A673 (cell line): ENCODE measurements around the gene TBC1D2B. TPM values are rescaled to one million over a fixed set of nuclear protein-coding genes. Genes with fewer than 3 reads are reported as not detected.

Experiments used
- BruUV-seq: library from RNA; stranded (reverse); fragments of 400-500 nt; replicated peaks from 2 replicates; lab custom pipeline; 2021; lab: Mats Ljungman, UMichigan
- CTCF ChIA-PET: fragments of 300-600 bp; sonication (Branson Sonifier 250); formaldehyde crosslinking; loops from one replicate; lab custom pipeline; 2022; ENCODE audit warnings: antibody characterized with exemption; lab: Charles Lee
- POLR2A ChIA-PET: fragments of 300-600 bp; sonication (Branson Sonifier 250); formaldehyde crosslinking; loops from one replicate; lab custom pipeline; 2022; ENCODE audit warnings: antibody characterized with exemption; ENCODE audit not compliant: low non-redundant PET; lab: Charles Lee
- DNase-seq: peaks from one replicate; pipeline ENCODE4 v3.0.0-alpha.2; 2015; ENCODE audit warnings: low spot score
- H3K27ac ChIP-seq: fragments of 200-600 bp; sonication (generic); 2 replicates; pipeline ENCODE4 v1.5.1; 2016; ENCODE audit warnings: mixed run types, low read depth, mild to moderate bottlenecking, mixed read lengths, antibody characterized with exemption, low read length; ENCODE audit not compliant: poor library complexity, severe bottlenecking
- H3K27me3 ChIP-seq: fragments of 200-600 bp; sonication (generic); replicated peaks from 2 replicates; pipeline ENCODE4 v1.6.1; 2017; ENCODE audit warnings: mixed run types, low read depth, mild to moderate bottlenecking, mixed read lengths, antibody characterized with exemption, low read length; ENCODE audit not compliant: insufficient read depth, poor library complexity
- H3K36me3 ChIP-seq: fragments of 200-600 bp; sonication (generic); 2 replicates; pipeline ENCODE4 v1.6.1; 2016; ENCODE audit warnings: mixed run types, mild to moderate bottlenecking, mixed read lengths, antibody characterized with exemption, low read length; ENCODE audit not compliant: insufficient read depth, poor library complexity, severe bottlenecking
- H3K4me1 ChIP-seq: fragments of 200-600 bp; sonication (generic); 2 replicates; pipeline ENCODE4 v1.6.1; 2017; ENCODE audit warnings: mixed run types, mild to moderate bottlenecking, mixed read lengths, antibody characterized with exemption, low read length; ENCODE audit not compliant: insufficient read depth, poor library complexity, severe bottlenecking
- H3K4me3 ChIP-seq: fragments of 200-600 bp; sonication (generic); 2 replicates; pipeline ENCODE4 v1.5.1; 2016; ENCODE audit warnings: low read depth, mixed run types, mild to moderate bottlenecking, mixed read lengths, low read length; ENCODE audit not compliant: poor library complexity, severe bottlenecking
- H3K9me3 ChIP-seq: fragments of 200-600 bp; sonication (generic); 2 replicates; pipeline ENCODE4 v1.6.1; 2016; ENCODE audit warnings: mixed run types, low read depth, mild to moderate bottlenecking, mixed read lengths, antibody characterized with exemption, low read length; ENCODE audit not compliant: poor library complexity, severe bottlenecking
- EZH2 ChIP-seq: fragments of 200-600 bp; sonication (generic); IDR thresholded peaks from 2 replicates; pipeline ENCODE4 v1.6.1; 2017; ENCODE audit warnings: borderline replicate concordance, low read depth, mild to moderate bottlenecking, mixed read lengths, antibody characterized with exemption, low read length; ENCODE audit not compliant: poor library complexity, severe bottlenecking
- intact Hi-C: fragments of 100-400 bp; cut with micrococcal nuclease; formaldehyde crosslinking; loops from one replicate; pipeline ENCODE4 v1.10.0; 2022; ENCODE audit not compliant: unreplicated experiment
- total RNA-seq: library from RNA; stranded (reverse); gene quantifications from 2 replicates; pipeline ENCODE4 v1.2.3, GENCODE V29; 2021
- TF ChIP-seq, protein P1 (sequence below): fragments of 300-800, 200-600 bp; sonication (generic); conservative IDR thresholded peaks from 2 replicates; pipeline ENCODE4 v1.5.1; 2017; ENCODE audit warnings: low read depth, mild to moderate bottlenecking, antibody characterized with exemption, low read length, moderate library complexity, mixed read lengths

Gene TBC1D2B
- total RNA-seq, 1 experiment from 2014 or later, result 26.0 TPM

DNA sequence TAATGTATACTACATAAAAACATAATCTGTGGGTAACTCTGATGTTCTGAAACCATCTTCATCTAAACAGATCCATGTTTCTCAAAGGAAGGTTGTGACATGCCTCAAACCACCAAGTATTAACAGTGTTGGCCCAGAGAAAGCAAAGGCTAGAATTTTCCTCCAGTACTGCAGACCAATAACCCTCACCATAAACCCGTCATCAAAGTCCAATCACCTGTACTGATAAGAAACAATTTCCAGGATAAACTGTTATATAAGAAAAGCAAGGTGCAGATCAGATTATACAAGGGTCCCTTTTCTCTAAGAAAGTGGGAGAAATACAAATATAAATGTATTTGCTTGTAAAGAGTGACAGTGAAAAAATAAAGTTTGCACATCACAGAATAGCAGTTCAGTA lies 32.3 kb downstream of the TBC1D2B start:
- Histone ChIP-seq H3K9me3 (no peaks in the 10 kb centered on the region), H3K27me3 (no peaks in the 10 kb centered on the region), H3K36me3 (peaks cover 7% of the 10 kb centered on the region), H3K4me3 (no peak overlapping the region), H3K27ac (no peak overlapping the region), H3K4me1 (peaks cover 28% of the 10 kb centered on the region)
- POLR2A ChIA-PET, result no interaction called here
- CTCF ChIA-PET, result no interaction called here
- DNase-seq, result no peak
- TF ChIP-seq, protein P1, sequence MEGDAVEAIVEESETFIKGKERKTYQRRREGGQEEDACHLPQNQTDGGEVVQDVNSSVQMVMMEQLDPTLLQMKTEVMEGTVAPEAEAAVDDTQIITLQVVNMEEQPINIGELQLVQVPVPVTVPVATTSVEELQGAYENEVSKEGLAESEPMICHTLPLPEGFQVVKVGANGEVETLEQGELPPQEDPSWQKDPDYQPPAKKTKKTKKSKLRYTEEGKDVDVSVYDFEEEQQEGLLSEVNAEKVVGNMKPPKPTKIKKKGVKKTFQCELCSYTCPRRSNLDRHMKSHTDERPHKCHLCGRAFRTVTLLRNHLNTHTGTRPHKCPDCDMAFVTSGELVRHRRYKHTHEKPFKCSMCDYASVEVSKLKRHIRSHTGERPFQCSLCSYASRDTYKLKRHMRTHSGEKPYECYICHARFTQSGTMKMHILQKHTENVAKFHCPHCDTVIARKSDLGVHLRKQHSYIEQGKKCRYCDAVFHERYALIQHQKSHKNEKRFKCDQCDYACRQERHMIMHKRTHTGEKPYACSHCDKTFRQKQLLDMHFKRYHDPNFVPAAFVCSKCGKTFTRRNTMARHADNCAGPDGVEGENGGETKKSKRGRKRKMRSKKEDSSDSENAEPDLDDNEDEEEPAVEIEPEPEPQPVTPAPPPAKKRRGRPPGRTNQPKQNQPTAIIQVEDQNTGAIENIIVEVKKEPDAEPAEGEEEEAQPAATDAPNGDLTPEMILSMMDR, result no peak
- TF ChIP-seq EZH2, result no peak
- intact Hi-C loops, result no loop called here
- BruUV-seq, result no TSS peak

GRCh38 chr15:78044407-78045155 lies 32.9 kb downstream of the TBC1D2B start:
- DNase-seq, result peak; percentile 79
- H3K4me1 ChIP-seq, result peaks cover 28% of the 10 kb centered on the region
- CTCF ChIA-PET, result no interaction called here
- intact Hi-C loops, result no loop called here
- TF ChIP-seq, protein P1, result no peak
- no peak for TF ChIP-seq EZH2
- H3K27ac ChIP-seq, result no peak overlapping the region
- no TSS peak for BruUV-seq
- no peaks in the 10 kb centered on the region for H3K27me3 ChIP-seq
- H3K9me3 ChIP-seq, result no peaks in the 10 kb centered on the region
- POLR2A ChIA-PET, result no interaction called here
- no peak overlapping the region for H3K4me3 ChIP-seq
- H3K36me3 ChIP-seq, result peaks cover 7% of the 10 kb centered on the region

- Histone ChIP-seq H3K9me3 (no peaks in the 10 kb centered on the region), H3K27ac (no peak overlapping the region), H3K4me3 (no peak overlapping the region), H3K4me1 (peaks cover 14% of the 10 kb centered on the region), H3K27me3 (no peaks in the 10 kb centered on the region), H3K36me3 (peaks cover 7% of the 10 kb centered on the region)
- DNase-seq, result no peak
- no TSS peak for BruUV-seq
- intact Hi-C loops, result no loop called here
- no peak for TF ChIP-seq EZH2
- TF ChIP-seq, protein P1, result no peak
- POLR2A ChIA-PET, result no interaction called here
- CTCF ChIA-PET, result no interaction called here
Observed at GRCh38 chr15:78041946-78042345, 35.6 kb downstream of the TBC1D2B start.
